Thyroid gland (tissue), 4 donors: ENCODE results near the gene NOPCHAP1.

Experiments used
- CTCF ChIP-seq, 6 experiments: fragments of 200-600 bp in 3 of 6; fragments of 450-650 bp in 3 of 6; sonication (generic) in 3 of 6; IDR thresholded peaks; one replicate each; pipeline ENCODE4 v1.5.1; 2016 to 2019; ENCODE audit warnings: antibody characterized with exemption in 6 of 6, mild to moderate bottlenecking in 2 of 6, inconsistent platforms in 1 of 6, moderate library complexity in 1 of 6
- POLR2A ChIP-seq, 2 donors: fragments of 450-650 bp; IDR thresholded peaks; one replicate each; pipeline ENCODE4 v1.6.1; 2017; ENCODE audit warnings: antibody characterized with exemption in 2 of 2, mild to moderate bottlenecking in 2 of 2, moderate library complexity in 1 of 2

GRCh38 chr12:104958805-104959334 is 27.2 kb upstream of the NOPCHAP1 start:
- TF ChIP-seq CTCF (IDR thresholded peaks at IDR 0.05), result peak in 2 of 6 experiments; percentile 3 to 14
- no peak for TF ChIP-seq POLR2A (IDR thresholded peaks at IDR 0.05)
